ENCODE results near the gene MRPS12. TPM values are rescaled to one million over a fixed set of nuclear protein-coding genes. Genes with fewer than 3 reads are reported as not detected.

The MRPS12 gene
- total and polyA plus RNA-seq, 2 of the 13 experiments (the other 11 are each of a cell fraction or from before 2014, with no cell fraction given), result 27.5 to 54.8 TPM

DNA sequence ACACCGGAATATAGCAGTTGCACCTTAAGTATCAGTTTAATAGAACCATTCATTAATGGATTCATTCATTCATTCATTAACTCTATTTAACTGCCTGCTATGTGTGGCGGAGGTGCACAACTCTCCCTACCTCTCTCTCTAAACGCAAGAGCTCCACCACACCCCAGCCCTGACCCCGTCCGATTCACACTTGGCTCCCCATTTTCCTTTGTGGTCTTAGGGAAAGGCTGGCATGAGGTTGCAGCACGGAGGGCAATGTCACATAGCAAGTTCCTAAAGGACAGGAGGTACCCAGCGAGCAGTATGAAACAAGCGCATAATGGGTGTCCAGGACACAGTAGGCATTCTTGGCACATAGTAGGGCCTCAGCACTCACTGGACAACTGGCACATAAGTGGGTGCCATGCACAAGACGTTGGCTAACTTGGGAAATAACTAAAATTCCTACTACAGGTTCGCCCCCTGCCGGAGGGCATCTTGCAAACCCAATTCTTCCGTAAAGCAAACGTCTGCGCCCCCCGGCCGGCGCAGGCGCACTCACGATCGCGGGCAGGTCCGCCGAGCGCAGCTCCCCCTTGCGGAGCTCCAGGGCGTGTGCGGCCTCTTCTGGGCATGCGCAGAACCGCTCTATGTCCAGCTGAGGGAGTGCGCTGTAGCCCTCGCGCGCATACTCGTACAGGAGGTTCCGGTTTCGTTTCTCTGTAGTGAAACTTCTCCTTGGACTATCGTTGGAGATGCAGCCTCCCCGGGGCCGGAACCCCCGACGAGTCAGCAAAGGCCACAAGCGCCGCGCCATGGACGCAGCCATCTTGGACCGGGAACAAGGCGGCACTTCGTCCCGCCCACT lies 592 bp upstream of the MRPS12 start, which contains the start of gene SARS2 (continued):
- TF ChIP-seq, protein P1, sequence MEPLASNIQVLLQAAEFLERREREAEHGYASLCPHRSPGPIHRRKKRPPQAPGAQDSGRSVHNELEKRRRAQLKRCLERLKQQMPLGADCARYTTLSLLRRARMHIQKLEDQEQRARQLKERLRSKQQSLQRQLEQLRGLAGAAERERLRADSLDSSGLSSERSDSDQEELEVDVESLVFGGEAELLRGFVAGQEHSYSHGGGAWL (CRISPR knock-in tag; IDR thresholded peaks at IDR 0.05), result peak; percentile 22; the same call in 1 of the 2 replicates
- TF ChIP-seq, protein P2, sequence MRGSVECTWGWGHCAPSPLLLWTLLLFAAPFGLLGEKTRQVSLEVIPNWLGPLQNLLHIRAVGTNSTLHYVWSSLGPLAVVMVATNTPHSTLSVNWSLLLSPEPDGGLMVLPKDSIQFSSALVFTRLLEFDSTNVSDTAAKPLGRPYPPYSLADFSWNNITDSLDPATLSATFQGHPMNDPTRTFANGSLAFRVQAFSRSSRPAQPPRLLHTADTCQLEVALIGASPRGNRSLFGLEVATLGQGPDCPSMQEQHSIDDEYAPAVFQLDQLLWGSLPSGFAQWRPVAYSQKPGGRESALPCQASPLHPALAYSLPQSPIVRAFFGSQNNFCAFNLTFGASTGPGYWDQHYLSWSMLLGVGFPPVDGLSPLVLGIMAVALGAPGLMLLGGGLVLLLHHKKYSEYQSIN (CRISPR knock-in tag; IDR thresholded peaks at IDR 0.05; ENCODE audit: borderline replicate concordance), result no peak
- TF ChIP-seq, protein P3, sequence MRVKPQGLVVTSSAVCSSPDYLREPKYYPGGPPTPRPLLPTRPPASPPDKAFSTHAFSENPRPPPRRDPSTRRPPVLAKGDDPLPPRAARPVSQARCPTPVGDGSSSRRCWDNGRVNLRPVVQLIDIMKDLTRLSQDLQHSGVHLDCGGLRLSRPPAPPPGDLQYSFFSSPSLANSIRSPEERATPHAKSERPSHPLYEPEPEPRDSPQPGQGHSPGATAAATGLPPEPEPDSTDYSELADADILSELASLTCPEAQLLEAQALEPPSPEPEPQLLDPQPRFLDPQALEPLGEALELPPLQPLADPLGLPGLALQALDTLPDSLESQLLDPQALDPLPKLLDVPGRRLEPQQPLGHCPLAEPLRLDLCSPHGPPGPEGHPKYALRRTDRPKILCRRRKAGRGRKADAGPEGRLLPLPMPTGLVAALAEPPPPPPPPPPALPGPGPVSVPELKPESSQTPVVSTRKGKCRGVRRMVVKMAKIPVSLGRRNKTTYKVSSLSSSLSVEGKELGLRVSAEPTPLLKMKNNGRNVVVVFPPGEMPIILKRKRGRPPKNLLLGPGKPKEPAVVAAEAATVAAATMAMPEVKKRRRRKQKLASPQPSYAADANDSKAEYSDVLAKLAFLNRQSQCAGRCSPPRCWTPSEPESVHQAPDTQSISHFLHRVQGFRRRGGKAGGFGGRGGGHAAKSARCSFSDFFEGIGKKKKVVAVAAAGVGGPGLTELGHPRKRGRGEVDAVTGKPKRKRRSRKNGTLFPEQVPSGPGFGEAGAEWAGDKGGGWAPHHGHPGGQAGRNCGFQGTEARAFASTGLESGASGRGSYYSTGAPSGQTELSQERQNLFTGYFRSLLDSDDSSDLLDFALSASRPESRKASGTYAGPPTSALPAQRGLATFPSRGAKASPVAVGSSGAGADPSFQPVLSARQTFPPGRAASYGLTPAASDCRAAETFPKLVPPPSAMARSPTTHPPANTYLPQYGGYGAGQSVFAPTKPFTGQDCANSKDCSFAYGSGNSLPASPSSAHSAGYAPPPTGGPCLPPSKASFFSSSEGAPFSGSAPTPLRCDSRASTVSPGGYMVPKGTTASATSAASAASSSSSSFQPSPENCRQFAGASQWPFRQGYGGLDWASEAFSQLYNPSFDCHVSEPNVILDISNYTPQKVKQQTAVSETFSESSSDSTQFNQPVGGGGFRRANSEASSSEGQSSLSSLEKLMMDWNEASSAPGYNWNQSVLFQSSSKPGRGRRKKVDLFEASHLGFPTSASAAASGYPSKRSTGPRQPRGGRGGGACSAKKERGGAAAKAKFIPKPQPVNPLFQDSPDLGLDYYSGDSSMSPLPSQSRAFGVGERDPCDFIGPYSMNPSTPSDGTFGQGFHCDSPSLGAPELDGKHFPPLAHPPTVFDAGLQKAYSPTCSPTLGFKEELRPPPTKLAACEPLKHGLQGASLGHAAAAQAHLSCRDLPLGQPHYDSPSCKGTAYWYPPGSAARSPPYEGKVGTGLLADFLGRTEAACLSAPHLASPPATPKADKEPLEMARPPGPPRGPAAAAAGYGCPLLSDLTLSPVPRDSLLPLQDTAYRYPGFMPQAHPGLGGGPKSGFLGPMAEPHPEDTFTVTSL (CRISPR knock-in tag; IDR thresholded peaks at IDR 0.05; ENCODE audit: borderline replicate concordance), result peak; percentile 64; the same call in 1 of the 2 replicates
- TF ChIP-seq ZNF530 (CRISPR knock-in tag; IDR thresholded peaks at IDR 0.05; ENCODE audit: low read depth) (no peak), KDM2A (CRISPR knock-in tag; IDR thresholded peaks at IDR 0.05; ENCODE audit: borderline replicate concordance, low read depth) (peak; percentile 93), ZNF543 (CRISPR knock-in tag; IDR thresholded peaks at IDR 0.05) (no peak), RARG (CRISPR knock-in tag; IDR thresholded peaks at IDR 0.05; ENCODE audit: low read depth) (no peak), CAMTA2 (CRISPR knock-in tag; IDR thresholded peaks at IDR 0.05; ENCODE audit: borderline replicate concordance) (no peak), ELF1 (CRISPR knock-in tag; IDR thresholded peaks at IDR 0.05) (no peak), FOXK1 (CRISPR knock-in tag; IDR thresholded peaks at IDR 0.05; ENCODE audit: borderline replicate concordance, low read depth) (no peak), ZNF816 (CRISPR knock-in tag; IDR thresholded peaks at IDR 0.05; ENCODE audit: borderline replicate concordance) (no peak), CBX2 (IDR thresholded peaks at IDR 0.05; ENCODE audit: low read depth, low read length) (no peak), CBX2 (CRISPR knock-in tag; IDR thresholded peaks at IDR 0.05; ENCODE audit: low read depth) (no peak), ZNF329 (CRISPR knock-in tag; IDR thresholded peaks at IDR 0.05; ENCODE audit: low read depth) (no peak), ZNF781 (CRISPR knock-in tag; IDR thresholded peaks at IDR 0.05; ENCODE audit: borderline replicate concordance, not compliant biosample characterization) (peak; percentile 72), KDM6A (CRISPR knock-in tag; IDR thresholded peaks at IDR 0.05; ENCODE audit: low read depth) (no peak), ZNF33B (CRISPR knock-in tag; IDR thresholded peaks at IDR 0.05) (no peak; the same call in 1 of the 2 replicates)
- TF ChIP-seq, protein P4, sequence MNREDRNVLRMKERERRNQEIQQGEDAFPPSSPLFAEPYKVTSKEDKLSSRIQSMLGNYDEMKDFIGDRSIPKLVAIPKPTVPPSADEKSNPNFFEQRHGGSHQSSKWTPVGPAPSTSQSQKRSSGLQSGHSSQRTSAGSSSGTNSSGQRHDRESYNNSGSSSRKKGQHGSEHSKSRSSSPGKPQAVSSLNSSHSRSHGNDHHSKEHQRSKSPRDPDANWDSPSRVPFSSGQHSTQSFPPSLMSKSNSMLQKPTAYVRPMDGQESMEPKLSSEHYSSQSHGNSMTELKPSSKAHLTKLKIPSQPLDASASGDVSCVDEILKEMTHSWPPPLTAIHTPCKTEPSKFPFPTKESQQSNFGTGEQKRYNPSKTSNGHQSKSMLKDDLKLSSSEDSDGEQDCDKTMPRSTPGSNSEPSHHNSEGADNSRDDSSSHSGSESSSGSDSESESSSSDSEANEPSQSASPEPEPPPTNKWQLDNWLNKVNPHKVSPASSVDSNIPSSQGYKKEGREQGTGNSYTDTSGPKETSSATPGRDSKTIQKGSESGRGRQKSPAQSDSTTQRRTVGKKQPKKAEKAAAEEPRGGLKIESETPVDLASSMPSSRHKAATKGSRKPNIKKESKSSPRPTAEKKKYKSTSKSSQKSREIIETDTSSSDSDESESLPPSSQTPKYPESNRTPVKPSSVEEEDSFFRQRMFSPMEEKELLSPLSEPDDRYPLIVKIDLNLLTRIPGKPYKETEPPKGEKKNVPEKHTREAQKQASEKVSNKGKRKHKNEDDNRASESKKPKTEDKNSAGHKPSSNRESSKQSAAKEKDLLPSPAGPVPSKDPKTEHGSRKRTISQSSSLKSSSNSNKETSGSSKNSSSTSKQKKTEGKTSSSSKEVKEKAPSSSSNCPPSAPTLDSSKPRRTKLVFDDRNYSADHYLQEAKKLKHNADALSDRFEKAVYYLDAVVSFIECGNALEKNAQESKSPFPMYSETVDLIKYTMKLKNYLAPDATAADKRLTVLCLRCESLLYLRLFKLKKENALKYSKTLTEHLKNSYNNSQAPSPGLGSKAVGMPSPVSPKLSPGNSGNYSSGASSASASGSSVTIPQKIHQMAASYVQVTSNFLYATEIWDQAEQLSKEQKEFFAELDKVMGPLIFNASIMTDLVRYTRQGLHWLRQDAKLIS (CRISPR knock-in tag; IDR thresholded peaks at IDR 0.05), result 0 out of 2 replicates have a peak, but pooled peaks have one; percentile 8
